Activated CD4-positive, alpha-beta T cell treated with anti-CD3 and anti-CD28 coated beads for 36 hours (primary cell): ENCODE results near the gene FAM156B. TPM values are rescaled to one million over a fixed set of nuclear protein-coding genes. Genes with fewer than 3 reads are reported as not detected.

ENCODE experiments used
- total RNA-seq, 2 experiments: library from RNA; stranded (reverse); gene quantifications; one replicate each; pipeline ENCODE4 v1.2.3, GENCODE V29; 2021

The FAM156B gene
- total RNA-seq, 2 experiments from 2014 or later: 13.1 to 19.8 TPM

Other genes with a start within 250 kb of the FAM156B start
- gene SSX7, start 242.4 kb upstream of the FAM156B start, total RNA-seq: not detected
- not detected for gene SSX2, start 190.2 kb upstream of the FAM156B start, total RNA-seq
- not detected for gene SSX2B, start 146.1 kb upstream of the FAM156B start, total RNA-seq
- gene SPANXN5, start 99.9 kb upstream of the FAM156B start, total RNA-seq: not detected
- not detected for gene XAGE5, start 86.0 kb upstream of the FAM156B start, total RNA-seq
- not detected for gene XAGE3, start 29.2 kb upstream of the FAM156B start, total RNA-seq
- 10 to 100 TPM; 18.3 to 25.8 TPM for gene FAM156A, start 61.2 kb downstream of the FAM156B start, total RNA-seq
- under 1 TPM in 1 of 2 experiments, not detected in 1; 0.14 TPM for gene GPR173, start 151.5 kb downstream of the FAM156B start, total RNA-seq
- gene TSPYL2, start 185.0 kb downstream of the FAM156B start, total RNA-seq: 10 to 100 TPM; 56.7 to 73.3 TPM
- gene KANTR, start 196.8 kb downstream of the FAM156B start, total RNA-seq: 10 to 100 TPM; 10.3 to 12.3 TPM